K562 (cell line): ENCODE measurements around the gene GPAT3. TPM values are rescaled to one million over a fixed set of nuclear protein-coding genes. Genes with fewer than 3 reads are reported as not detected.
A peak's percentile ranks its signal among the peaks of the same experiment; 100 is the strongest.

Experiments used
- ADNP ChIP-seq: fragments of 200-800 bp; sonication (Bioruptor generic); IDR thresholded peaks from 2 replicates; pipeline ENCODE4 v1.6.1; 2016; ENCODE audit warnings: missing genetic modification characterization, missing compliant biosample characterization
- CBX2 ChIP-seq: fragments of 200-600 bp; sonication (generic); IDR thresholded peaks from one replicate; pipeline ENCODE4 v1.6.1; 2012; ENCODE audit warnings: mild to moderate bottlenecking, low read length, inconsistent platforms; ENCODE audit not compliant: insufficient read depth, poor library complexity, severe bottlenecking
- HNRNPUL1 ChIP-seq: fragments of 200-400 bp; formaldehyde crosslinking; IDR thresholded peaks from 2 replicates; pipeline ENCODE4 v1.6.1; 2017; ENCODE audit warnings: low read length
- MED1 ChIP-seq: sonication (generic); formaldehyde crosslinking; IDR thresholded peaks from 2 replicates; pipeline ENCODE4 v1.8.1; 2023; ENCODE audit warnings: missing genetic modification reagents, borderline replicate concordance
- NELFE ChIP-seq: IDR thresholded peaks from 2 replicates; pipeline ENCODE4 v1.6.1; 2011; ENCODE audit warnings: mild to moderate bottlenecking; ENCODE audit not compliant: insufficient read depth, insufficient read length
- SMARCA5 ChIP-seq: fragments of 450-650 bp; IDR thresholded peaks from 2 replicates; pipeline ENCODE4 v1.6.1; 2016
- SMARCE1 ChIP-seq: fragments of 450-650 bp; IDR thresholded peaks from 2 replicates; pipeline ENCODE4 v1.7.1; 2016; ENCODE audit warnings: mild to moderate bottlenecking
- SNIP1 ChIP-seq: fragments of 450-650 bp; IDR thresholded peaks from 2 replicates; pipeline ENCODE4 v1.7.1; 2017; ENCODE audit warnings: low read depth, mild to moderate bottlenecking
- ZFP1 ChIP-seq: fragments of 450-650 bp; formaldehyde crosslinking; IDR thresholded peaks from 2 replicates; pipeline ENCODE4 v1.4.0; 2020; ENCODE audit warnings: mild to moderate bottlenecking, mixed read lengths
- polyA plus RNA-seq, 8 experiments: library from polyadenylated mRNA; depleted of rRNA in 4 of 8; stranded (reverse) in 5 of 8; unstranded in 3 of 8; fragments of >200 nt; fragmentation: Nextera tagmentation in 2 of 8; fragmentation: Illumina TruSeq in 1 of 8; extraction: Ambion mirVana in 2 of 8; extraction: Trizol in 1 of 8; gene quantifications; 2 replicates each; pipeline versions ENCODE4 v1.2.1 to v1.2.3, GENCODE V29; 2011 to 2014; ENCODE audit warnings: inconsistent platforms in 1 of 8, missing spikeins in 1 of 8
- total RNA-seq, 7 experiments: library from RNA; depleted of rRNA in 6 of 7; stranded (reverse); fragments of >200 nt in 6 of 7; fragmentation: Illumina TruSeq in 2 of 7; extraction: Trizol in 2 of 7; gene quantifications; 2 replicates each; pipeline versions ENCODE4 v1.2.1 to v1.2.3, GENCODE V29; 2011 to 2021; ENCODE audit warnings: low replicate concordance in 1 of 7
- TF ChIP-seq, protein P1 (sequence below): fragments of 450-650 bp; IDR thresholded peaks from 2 replicates; pipeline ENCODE4 v1.6.1; 2014; ENCODE audit warnings: low read depth, mild to moderate bottlenecking, moderate library complexity, borderline replicate concordance
- TF ChIP-seq, protein P2 (sequence below): sonication (generic); formaldehyde crosslinking; IDR thresholded peaks from 2 replicates; pipeline ENCODE4 v1.8.0; 2023; ENCODE audit warnings: mild to moderate bottlenecking, missing genetic modification reagents
- TF ChIP-seq, protein P3 (sequence below): sonication (generic); formaldehyde crosslinking; IDR thresholded peaks from 2 replicates; pipeline ENCODE4 v1.9.0; 2022; ENCODE audit warnings: mild to moderate bottlenecking, missing genetic modification reagents
- TF ChIP-seq, protein P4 (sequence below): sonication (generic); formaldehyde crosslinking; IDR thresholded peaks from 2 replicates; pipeline ENCODE4 v1.8.1; 2022; ENCODE audit warnings: missing genetic modification reagents
- TF ChIP-seq, protein P5 (sequence below): fragments of 250-450 bp; sonication (Bioruptor Pico); IDR thresholded peaks from 2 replicates; pipeline ENCODE4 v1.4.0; 2020; ENCODE audit warnings: mild to moderate bottlenecking, moderate library complexity
- TF ChIP-seq, protein P6 (sequence below): sonication (generic); formaldehyde crosslinking; IDR thresholded peaks from 2 replicates; pipeline ENCODE4 v1.8.1; 2023; ENCODE audit warnings: mild to moderate bottlenecking, missing genetic modification reagents

GPAT3 gene
- total and polyA plus RNA-seq, 9 of the 15 experiments (the other 6 are each of a cell fraction or from before 2014, with no cell fraction given) = 4.1 to 16.1 (median 13.1) TPM

DNA sequence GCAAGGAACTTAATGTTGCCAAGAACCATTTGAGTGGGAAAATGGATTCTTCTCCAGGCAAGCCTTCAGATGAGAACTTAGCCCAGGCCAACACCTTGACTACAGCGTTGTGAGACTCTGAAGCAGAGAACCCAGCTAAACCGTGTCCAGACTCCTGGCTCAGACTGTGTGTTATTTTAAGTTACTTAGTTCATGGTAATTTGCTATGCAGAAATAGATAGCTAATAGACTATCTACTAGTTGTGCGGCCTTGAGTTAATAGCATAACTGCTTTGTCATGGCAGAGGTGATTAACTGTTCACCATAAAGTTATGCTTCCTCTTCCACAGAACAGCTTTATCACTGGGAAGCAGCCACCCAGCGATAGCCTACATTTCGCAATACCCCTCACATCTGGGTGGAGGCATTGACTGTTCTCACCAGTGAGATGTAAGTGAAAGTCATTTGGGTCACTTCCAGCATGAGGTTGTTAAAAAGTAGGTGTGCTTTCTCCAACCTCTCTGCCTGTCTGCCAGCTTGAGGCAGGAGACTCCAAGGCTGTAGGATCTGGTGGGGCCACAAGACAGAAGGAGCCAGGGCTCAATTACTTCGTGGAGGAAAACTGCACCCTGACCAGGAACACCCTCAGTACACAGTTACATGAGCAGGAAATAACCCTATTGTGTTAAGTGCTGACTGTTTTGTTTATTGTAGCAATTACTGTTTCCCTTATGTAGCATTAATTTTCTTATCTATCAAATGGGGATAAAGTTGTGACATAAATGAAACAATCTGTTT, 94.2 kb downstream of the GPAT3 start (continued):
- TF ChIP-seq, protein P1, sequence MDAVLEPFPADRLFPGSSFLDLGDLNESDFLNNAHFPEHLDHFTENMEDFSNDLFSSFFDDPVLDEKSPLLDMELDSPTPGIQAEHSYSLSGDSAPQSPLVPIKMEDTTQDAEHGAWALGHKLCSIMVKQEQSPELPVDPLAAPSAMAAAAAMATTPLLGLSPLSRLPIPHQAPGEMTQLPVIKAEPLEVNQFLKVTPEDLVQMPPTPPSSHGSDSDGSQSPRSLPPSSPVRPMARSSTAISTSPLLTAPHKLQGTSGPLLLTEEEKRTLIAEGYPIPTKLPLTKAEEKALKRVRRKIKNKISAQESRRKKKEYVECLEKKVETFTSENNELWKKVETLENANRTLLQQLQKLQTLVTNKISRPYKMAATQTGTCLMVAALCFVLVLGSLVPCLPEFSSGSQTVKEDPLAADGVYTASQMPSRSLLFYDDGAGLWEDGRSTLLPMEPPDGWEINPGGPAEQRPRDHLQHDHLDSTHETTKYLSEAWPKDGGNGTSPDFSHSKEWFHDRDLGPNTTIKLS = peak; percentile 62; the same call in 1 of the 2 replicates
- TF ChIP-seq HNRNPUL1 (no peak), ZFP1 (CRISPR knock-in tag) (no peak), SMARCE1 (peak; percentile 98), SNIP1 (no peak), NELFE (no peak), MED1 (no peak), ADNP (peak; percentile 84), CBX2 (no peak), SMARCA5 (0 out of 2 replicates have a peak, but pooled peaks have one; percentile 55)
- TF ChIP-seq, protein P2, sequence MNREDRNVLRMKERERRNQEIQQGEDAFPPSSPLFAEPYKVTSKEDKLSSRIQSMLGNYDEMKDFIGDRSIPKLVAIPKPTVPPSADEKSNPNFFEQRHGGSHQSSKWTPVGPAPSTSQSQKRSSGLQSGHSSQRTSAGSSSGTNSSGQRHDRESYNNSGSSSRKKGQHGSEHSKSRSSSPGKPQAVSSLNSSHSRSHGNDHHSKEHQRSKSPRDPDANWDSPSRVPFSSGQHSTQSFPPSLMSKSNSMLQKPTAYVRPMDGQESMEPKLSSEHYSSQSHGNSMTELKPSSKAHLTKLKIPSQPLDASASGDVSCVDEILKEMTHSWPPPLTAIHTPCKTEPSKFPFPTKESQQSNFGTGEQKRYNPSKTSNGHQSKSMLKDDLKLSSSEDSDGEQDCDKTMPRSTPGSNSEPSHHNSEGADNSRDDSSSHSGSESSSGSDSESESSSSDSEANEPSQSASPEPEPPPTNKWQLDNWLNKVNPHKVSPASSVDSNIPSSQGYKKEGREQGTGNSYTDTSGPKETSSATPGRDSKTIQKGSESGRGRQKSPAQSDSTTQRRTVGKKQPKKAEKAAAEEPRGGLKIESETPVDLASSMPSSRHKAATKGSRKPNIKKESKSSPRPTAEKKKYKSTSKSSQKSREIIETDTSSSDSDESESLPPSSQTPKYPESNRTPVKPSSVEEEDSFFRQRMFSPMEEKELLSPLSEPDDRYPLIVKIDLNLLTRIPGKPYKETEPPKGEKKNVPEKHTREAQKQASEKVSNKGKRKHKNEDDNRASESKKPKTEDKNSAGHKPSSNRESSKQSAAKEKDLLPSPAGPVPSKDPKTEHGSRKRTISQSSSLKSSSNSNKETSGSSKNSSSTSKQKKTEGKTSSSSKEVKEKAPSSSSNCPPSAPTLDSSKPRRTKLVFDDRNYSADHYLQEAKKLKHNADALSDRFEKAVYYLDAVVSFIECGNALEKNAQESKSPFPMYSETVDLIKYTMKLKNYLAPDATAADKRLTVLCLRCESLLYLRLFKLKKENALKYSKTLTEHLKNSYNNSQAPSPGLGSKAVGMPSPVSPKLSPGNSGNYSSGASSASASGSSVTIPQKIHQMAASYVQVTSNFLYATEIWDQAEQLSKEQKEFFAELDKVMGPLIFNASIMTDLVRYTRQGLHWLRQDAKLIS (CRISPR knock-in tag) = peak; percentile 84; the same call in 1 of the 2 replicates
- TF ChIP-seq, protein P3, sequence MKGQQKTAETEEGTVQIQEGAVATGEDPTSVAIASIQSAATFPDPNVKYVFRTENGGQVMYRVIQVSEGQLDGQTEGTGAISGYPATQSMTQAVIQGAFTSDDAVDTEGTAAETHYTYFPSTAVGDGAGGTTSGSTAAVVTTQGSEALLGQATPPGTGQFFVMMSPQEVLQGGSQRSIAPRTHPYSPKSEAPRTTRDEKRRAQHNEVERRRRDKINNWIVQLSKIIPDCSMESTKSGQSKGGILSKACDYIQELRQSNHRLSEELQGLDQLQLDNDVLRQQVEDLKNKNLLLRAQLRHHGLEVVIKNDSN = no peak
- TF ChIP-seq, protein P4, sequence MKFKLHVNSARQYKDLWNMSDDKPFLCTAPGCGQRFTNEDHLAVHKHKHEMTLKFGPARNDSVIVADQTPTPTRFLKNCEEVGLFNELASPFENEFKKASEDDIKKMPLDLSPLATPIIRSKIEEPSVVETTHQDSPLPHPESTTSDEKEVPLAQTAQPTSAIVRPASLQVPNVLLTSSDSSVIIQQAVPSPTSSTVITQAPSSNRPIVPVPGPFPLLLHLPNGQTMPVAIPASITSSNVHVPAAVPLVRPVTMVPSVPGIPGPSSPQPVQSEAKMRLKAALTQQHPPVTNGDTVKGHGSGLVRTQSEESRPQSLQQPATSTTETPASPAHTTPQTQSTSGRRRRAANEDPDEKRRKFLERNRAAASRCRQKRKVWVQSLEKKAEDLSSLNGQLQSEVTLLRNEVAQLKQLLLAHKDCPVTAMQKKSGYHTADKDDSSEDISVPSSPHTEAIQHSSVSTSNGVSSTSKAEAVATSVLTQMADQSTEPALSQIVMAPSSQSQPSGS (CRISPR knock-in tag) = no peak
- TF ChIP-seq, protein P5, sequence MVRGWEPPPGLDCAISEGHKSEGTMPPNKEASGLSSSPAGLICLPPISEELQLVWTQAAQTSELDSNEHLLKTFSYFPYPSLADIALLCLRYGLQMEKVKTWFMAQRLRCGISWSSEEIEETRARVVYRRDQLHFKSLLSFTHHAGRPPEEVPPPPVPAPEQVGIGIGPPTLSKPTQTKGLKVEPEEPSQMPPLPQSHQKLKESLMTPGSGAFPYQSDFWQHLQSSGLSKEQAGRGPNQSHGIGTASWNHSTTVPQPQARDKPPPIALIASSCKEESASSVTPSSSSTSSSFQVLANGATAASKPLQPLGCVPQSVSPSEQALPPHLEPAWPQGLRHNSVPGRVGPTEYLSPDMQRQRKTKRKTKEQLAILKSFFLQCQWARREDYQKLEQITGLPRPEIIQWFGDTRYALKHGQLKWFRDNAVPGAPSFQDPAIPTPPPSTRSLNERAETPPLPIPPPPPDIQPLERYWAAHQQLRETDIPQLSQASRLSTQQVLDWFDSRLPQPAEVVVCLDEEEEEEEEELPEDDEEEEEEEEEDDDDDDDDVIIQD (CRISPR knock-in tag) = no peak
- TF ChIP-seq, protein P6, sequence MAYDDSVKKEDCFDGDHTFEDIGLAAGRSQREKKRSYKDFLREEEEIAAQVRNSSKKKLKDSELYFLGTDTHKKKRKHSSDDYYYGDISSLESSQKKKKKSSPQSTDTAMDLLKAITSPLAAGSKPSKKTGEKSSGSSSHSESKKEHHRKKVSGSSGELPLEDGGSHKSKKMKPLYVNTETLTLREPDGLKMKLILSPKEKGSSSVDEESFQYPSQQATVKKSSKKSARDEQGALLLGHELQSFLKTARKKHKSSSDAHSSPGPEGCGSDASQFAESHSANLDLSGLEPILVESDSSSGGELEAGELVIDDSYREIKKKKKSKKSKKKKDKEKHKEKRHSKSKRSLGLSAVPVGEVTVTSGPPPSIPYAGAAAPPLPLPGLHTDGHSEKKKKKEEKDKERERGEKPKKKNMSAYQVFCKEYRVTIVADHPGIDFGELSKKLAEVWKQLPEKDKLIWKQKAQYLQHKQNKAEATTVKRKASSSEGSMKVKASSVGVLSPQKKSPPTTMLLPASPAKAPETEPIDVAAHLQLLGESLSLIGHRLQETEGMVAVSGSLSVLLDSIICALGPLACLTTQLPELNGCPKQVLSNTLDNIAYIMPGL (CRISPR knock-in tag) = no peak
